HG02870 (cell line): ENCODE data around the gene PLEKHA6.

Experiments
- ATAC-seq: cut with Tn5 transposase; IDR thresholded peaks from one replicate; pipeline ENCODE4 v1.9.1; 2021; ENCODE audit warnings: mild to moderate bottlenecking, moderate library complexity; ENCODE audit not compliant: unreplicated experiment

Gene PLEKHA6

GRCh38 chr1:204221271-204221670, 138.5 kb downstream of the PLEKHA6 start:
- ATAC-seq = no peak

GRCh38 chr1:204219971-204220616, 139.6 kb downstream of the PLEKHA6 start:
- no peak for ATAC-seq

GRCh38 chr1:204218552-204218951, 141.2 kb downstream of the PLEKHA6 start:
- ATAC-seq = no peak

GRCh38 chr1:204217648-204218000, 142.1 kb downstream of the PLEKHA6 start:
- ATAC-seq = no peak

GRCh38 chr1:204216880-204217647, 142.7 kb downstream of the PLEKHA6 start:
- no peak for ATAC-seq

- ATAC-seq = no peak
Observed at GRCh38 chr1:204216236-204216635, 143.5 kb downstream of the PLEKHA6 start.

GRCh38 chr1:204213668-204214662, 145.8 kb downstream of the PLEKHA6 start, which contains the start of gene GOLT1A:
GOLT1A (minus strand) TSS chr1:204213988; CDS start chr1:204213906, 82 bp downstream.
- no peak for ATAC-seq

- no peak for ATAC-seq
Observed at GRCh38 chr1:204212715-204213114, 147.0 kb downstream of the PLEKHA6 start.

GRCh38 chr1:204211046-204211445, 148.7 kb downstream of the PLEKHA6 start:
- no peak for ATAC-seq

- no peak for ATAC-seq
Observed at GRCh38 chr1:204207136-204207616, 152.6 kb downstream of the PLEKHA6 start.

- no peak for ATAC-seq
Observed at GRCh38 chr1:204206121-204206520, 153.6 kb downstream of the PLEKHA6 start.

- no peak for ATAC-seq
Observed at GRCh38 chr1:204205486-204205885, 154.2 kb downstream of the PLEKHA6 start.

- no peak for ATAC-seq
Observed at GRCh38 chr1:204204944-204205343, 154.8 kb downstream of the PLEKHA6 start.

- ATAC-seq = no peak
Observed at GRCh38 chr1:204203206-204203767, 156.4 kb downstream of the PLEKHA6 start.

GRCh38 chr1:204202481-204202880, 157.2 kb downstream of the PLEKHA6 start:
- ATAC-seq = no peak

- no peak for ATAC-seq
Observed at GRCh38 chr1:204201348-204202040, 158.2 kb downstream of the PLEKHA6 start.

GRCh38 chr1:204199579-204199978, 160.2 kb downstream of the PLEKHA6 start:
- ATAC-seq = no peak

GRCh38 chr1:204198348-204199340, 161.1 kb downstream of the PLEKHA6 start:
- no peak for ATAC-seq

GRCh38 chr1:204197068-204197467, 162.7 kb downstream of the PLEKHA6 start:
- no peak for ATAC-seq
